Activated CD4-positive, alpha-beta T cell treated with anti-CD3 and anti-CD28 coated beads, Interleukin-2, amount 50 U/mL, for 1 hour (primary cell): Measurements from ENCODE around the gene CYP19A1.

Experiments
- DNase-seq: peaks from one replicate; pipeline ENCODE4 v3.0.0-alpha.2; 2020

Gene CYP19A1

DNA sequence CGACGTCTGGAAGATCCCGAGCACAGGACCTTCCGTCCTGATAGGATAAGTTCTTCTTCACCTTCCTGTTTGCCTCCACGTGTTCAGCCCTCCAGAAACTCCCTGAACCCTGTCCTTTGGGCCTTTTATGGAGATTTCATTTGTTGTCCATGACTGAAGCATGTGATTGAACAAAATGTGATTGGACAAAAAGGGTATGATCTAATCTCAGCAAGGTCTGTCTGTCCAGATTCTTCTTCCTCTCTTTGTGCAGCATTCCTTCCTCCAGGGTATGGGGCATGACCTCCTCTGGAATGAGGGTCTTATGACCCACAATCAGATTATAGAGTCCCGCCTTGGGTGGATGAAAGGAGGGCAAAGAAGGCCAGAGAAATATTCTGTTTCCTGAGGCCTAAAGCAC lies at the start of gene CYP19A1:
Gene CYP19A1, minus strand, starts transcription at position 101 of the 400 bp plus-strand sequence. CDS start 95,684 bp downstream, outside the sequence.
- no peak for DNase-seq

DNA sequence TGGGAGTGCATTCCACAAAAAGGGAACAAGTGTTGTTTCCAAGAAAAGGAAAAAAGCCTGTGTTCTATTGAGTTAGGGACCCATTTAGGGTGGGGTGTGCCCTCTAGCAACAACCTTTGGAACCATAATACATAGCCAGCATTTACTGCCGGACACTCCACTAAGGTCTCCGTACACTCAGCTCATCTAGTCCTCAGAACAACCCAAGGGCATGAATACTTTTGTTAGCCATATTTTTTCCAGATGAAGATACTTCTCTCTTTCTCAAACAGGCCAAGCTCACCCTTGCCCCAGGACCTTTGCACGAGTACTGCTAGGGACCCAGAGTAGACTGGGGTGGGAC lies 49.3 kb upstream of the CYP19A1 start:
- no peak for DNase-seq

DNA sequence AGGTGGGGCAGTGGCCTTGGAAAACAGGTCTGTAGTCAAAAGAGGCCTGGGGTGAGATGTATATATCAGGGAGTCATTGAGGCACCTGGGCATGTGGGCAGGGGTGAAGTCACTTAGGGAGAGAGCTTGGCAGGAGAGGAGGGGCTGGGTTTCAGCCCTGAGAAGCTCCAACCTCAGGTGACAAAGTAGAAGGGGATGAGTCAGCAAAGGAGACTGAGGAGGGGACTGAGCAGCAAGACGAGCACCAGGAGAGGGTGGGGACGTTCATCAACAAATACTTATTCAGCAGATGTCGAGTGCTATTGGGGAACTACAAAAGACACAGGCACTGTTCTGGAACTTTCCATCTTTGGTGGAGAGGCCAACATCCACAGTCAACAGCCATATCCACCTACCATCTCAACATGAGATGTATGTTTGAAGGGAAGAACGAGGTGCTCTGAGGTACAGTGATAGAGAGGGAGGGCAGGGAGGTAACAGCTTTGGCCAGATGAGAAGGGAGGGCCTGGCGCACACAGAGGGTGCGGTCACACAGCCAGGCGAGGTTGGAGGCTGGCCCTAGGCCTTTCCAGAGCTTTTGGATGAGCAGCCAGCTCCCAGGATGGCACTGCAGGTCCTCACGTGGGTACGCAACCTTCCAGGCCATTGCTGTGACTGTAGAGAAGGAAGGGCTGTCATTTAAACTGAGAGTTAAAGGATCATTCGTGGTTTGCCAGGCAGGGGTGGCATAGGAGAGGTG lies 48.7 kb upstream of the CYP19A1 start:
- DNase-seq, result no peak

DNA sequence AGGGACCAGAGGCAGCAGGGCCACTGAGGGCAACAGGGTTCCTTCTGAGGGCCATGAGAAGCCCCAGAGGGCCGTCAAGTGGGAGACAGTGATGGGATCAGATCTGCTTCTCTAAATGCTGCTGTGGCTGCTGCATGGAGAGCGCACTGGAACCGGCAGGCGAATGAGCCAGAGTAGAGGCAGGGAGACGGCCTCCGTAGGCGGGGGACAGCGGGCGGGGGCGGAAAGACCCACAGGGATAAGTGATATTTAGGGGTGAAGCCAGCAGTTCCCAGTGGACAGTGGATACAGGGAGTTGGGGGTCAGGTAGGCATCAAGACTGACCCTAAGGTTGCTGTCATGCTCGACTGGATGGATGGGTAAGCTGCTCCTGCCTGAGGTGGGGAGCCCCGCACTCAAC lies 48.1 kb upstream of the CYP19A1 start:
- no peak for DNase-seq

DNA sequence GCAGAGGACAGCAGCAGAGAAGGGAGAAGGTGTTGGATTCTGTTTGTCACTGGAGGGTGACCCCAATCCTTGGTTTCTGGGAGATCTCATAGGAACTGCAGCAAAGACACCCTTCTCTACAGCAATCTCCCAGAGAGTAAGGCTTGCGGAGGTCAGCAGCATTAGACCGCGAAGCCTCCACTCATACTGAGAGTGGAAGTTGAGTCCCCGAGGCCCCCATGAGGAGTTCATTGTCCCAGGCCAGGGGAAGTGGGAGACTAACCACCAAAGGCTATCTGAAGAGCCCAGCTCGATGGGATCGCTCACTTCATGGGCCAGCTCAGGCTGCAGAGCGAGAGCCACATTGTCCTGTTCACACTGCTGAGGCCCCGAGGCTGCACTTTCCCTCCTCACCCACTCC lies 47.6 kb upstream of the CYP19A1 start:
- DNase-seq, result no peak

DNA sequence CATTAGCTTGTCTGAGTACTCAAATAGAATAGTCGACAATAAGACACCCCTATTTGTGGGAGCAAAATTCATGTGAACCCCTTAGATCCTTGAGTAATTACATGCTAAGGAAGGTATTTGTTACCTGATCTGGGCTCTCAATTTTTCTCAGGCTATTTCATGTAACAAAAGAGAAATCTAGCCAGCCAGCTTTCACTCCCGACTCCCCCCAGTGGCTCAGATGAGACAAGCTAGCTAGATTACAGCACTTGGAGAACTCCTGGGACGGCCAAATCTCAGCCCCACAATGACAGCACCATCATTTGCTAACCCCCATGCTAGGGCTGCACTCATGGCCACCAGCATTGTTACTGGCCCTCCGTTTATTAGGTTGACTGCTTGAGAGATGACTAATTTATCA lies 44.4 kb upstream of the CYP19A1 start:
- no peak for DNase-seq

DNA sequence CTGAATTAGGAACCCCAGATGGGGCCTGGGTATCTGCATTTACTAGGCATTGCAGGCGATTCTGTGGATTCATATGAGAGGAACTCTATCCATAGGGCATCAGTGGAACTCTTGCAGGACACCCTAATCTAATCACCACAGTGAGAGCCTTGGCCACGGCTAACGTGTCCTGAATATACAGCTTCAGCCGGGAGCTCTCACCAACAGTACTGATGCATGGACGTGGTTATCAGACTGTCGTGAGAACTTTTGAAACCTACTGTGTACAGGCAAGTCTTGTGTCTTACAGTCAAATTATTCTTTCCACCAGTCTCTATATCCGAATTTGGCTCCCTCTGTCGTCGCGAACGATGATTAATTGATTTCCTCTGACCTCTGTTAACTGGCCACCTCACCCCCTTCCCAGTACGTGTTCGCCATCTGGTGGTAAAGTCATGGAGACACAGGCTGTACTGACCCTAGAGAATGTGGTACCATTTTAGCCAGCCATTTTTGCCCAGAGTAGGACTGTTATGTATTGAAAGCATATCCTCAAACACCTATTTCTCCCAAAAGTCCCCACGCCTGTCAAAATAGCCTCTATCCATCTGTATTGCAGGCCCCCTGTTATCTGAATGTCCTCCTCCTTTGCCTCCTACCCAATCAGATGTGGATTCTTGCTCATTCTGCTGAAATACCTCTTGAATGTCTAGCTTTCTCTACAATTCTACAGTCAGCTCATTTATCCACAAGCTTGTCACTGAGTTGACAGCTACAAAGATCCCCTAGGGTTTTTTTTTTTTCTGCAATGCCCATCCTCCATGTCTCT lies 42.8 kb upstream of the CYP19A1 start:
- DNase-seq, result no peak

DNA sequence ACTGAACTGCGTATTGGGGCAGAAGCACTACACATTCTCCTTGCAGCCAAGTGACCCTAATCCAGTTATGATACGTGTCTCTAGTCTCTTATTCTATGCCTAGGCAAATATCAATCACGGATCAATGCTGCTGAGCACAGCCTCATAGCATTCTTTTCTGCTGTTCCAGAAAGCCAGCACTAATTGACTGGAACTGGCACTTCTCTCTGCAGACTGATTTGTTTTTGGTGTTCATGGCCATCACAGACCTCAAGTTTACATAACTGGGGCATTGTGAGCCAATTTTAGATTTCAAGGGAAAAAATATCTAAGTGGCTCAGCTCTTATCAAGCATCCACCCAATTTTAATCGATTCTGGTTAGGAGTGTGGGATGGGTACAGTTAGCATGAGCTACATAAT lies 41.0 kb upstream of the CYP19A1 start:
- DNase-seq, result no peak

DNA sequence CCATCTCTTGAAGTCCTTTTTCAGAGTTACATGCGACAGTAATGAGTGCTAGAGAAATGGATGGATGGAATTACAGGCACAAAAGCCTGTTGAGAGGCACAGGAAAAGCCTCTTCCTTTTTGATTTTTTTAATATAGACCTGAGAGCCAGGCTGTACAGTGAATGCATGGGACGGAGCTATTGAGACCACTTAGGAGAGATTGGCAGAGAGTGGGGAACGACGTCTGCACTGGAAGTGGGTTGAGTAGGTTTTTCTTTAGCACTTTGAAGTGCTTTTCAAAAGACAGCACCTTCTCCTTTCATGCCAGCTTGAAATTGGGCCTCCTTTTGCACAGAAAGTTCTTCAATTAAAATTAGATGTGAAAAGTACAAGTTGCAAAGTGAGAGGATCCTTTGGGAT lies 40.0 kb upstream of the CYP19A1 start:
- no peak for DNase-seq

DNA sequence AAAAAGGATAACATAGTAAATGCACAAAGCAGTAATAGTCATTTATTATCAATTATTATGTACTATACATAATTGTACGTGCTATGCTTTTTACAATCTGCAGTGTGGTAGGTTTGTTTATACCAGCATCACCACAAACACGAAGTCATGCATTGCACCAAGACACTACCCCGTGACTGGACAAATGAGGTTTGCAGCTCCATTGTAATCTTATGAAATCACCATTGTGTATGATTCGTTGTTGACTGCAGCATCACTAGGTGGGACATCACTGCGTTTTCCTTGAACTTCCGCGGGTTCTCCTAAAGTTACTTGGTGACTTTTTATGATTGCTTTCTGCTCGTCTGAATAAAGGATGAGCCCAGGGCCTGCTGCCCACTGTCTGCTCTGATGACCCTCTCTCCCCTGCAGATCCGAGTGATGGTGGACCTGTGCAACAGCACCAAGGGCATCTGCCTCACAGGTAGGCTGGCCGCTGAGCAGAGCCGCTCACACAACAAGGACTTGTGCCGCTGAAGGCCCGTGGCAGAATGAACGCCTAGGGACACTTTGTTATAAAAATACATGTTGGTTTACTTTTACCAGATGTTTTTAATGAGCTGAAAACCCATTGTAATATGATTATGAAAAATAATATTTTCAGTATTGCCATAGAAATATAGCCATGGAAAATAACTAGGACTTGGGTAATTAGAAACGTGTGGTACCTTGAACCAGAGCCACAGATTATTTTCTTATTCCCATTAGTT lies 38.8 kb upstream of the CYP19A1 start:
- no peak for DNase-seq

DNA sequence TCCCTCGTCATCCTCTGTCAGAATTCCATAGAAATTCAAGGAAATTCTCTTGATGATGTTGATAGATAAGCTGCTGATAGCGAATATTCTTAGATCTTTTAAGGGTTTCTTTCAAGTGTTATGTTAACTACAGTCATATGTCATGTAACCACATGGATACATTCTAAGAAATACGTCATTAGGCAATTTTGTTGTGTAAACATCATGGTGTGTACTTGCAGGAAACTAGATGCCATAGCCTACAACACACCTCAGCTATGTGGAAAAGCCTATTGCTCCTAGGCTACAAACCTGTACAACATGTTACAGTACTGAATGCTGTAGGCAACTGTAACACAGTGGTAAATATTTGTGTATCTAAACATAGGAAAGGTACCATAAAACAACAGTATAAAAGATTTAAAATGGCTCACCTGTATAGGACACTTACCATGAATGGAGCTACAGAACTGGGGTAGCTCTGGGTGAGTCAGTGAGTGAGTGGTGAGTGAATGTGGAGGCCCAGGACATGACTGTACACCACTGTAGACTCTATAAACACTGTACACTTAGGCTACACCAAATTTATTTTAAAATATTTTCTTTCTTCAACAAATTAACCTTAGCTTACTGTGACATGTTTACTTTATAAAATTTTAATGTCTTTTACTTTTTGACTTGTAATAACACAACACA lies 37.7 kb upstream of the CYP19A1 start:
- no peak for DNase-seq

DNA sequence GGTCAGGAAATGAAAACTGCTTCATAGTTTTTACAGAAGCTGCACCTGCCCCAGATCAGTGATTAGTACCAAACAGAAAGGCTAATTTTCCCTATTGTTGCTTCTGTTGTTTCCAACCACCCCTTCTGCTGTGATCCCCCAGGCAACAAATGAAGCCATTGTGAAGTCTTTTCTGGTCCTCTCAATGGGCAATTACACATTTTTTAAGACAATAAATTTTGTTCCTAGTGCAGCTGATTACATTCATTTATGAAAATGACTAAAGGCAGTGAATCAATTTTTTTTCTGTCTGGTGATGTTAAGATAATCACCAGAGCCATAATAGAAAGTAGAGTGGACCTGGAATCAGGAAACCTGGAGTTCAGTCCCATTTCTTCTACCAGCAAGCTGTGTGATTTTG lies 35.7 kb upstream of the CYP19A1 start:
- no peak for DNase-seq

DNA sequence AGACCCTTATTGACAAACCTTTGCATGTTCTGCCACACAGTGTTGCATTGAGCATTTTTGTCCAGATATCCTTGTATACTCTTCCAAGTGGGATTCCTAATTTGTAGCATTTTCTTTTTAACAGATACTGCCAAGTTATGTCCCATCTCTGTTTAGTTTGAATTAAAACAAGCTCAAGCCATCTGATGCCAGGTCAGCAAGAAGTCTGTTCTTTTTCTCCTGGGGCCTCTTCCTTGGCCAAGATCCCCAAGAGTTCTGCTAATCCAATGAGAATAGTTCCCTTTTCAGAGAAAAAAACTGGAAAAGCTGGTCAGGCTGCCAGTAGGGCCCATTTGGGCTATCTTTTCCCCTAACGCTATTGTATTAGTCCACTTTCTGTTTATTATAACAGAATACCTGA lies 32.9 kb upstream of the CYP19A1 start:
- DNase-seq, result no peak

DNA sequence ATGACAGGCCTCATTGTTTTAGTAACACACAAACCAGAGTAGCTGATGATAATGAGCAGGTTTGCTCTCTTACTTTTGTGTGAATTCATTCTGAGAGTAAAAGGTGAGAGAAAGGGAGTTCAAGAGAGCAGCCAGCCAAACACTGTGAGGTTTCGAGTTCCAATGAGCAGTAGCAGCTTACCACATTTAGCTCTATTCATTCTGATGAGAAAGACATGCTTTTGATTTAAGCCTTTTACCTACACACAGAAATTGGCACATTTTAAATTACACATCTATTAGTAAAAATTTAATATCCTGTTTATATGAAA lies 31.0 kb upstream of the CYP19A1 start:
- DNase-seq, result no peak

DNA sequence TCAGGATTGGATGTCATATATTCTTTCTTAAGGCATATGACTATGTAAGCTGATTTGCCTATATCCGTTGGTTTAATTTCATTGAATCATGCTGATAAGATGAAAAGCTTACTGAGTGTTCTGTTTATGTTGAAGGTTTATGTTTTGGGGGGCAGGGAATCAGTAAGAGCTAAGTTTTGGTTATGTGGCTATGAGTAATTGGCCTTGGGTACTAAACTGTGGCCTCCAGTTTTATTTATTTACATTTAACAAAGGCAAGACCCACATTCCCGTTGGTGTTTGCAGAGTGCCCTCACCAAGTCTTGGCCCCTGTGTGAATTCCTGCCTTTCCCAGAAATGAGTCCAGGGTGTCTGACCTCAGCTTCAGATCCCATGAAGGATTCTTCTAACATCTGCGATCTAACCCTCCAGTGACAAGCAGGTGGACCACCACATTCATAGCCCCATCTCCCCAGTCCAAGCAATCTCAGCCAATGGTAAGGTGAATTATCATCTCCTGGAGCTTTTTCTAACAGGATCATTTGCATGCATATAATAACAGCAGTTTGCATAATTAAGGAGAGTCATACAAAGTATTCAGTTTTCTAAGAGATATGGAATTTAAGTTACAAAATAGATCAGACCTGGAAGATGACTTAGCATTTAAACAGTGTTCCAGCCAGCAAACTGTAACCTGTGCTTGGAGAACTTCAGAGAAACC lies 30.5 kb upstream of the CYP19A1 start:
- DNase-seq, result no peak

DNA sequence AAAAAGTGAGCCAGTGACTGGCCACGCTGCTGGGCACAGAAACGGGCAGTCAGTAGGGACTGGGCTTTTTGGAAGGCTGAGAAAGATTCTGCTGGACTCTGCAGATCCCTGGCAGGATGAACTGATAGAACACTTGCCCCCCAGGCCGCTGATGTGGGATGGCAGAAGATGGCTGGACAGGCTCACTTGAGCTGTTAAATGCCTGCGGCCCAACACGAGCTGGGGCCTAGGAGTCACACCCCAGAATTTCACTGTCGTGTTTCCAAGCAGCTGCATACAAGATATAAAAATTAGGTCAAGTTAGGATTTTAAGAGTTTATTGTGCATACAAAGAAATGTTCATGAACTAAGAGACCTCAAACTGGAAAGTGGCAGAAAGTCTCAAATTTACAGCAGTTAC lies 29.9 kb upstream of the CYP19A1 start:
- no peak for DNase-seq

DNA sequence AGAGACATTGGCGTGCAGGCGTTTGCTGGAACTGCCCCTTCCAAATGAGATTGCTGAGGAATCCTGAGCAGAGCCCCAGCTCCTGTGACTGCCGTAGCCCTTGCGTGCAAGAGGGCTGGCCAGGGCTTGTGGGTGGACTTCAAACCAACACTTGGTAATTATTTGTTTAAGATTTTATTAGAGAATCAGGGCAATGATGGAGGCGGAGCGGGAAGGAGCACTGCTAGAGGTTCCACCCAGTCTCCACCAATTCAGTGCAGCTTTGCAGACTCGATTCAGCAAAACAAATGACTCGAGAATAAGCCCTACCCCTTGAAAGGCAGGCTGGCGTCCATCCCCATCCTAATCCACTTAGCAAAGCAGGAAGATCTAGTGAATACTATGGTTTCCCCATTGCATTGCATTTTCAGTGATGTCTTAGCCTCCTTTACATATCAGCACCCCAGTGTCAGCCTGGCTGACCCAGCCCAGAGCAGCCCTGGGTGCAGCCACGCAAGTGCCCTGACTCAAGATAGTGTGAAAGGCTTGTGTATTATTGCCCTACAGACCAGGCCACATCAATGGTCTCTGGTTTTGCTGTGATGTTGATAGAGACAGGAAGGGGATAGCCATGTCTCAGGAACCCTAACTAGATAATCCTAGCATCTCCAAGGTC lies 29.1 kb upstream of the CYP19A1 start:
- DNase-seq, result no peak

DNA sequence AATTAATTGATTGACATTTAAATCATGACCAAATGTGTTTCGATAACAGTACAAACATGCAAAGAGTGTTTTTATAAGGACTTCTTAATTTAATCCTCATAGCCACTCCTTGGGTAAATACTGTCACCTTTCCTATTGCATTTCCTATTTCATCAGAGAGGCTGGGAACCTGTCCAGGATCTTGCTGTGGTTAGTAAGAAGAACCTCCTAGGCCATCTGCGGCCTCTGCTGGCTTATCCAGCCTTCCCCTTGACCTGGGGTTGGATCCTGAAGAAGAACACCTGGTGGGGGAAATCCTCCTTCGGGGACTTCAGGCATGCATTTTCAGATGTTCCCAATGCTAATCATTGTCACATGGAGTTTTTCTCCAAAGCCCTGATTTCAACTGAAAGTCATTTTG lies 28.5 kb upstream of the CYP19A1 start:
- no peak for DNase-seq

DNA sequence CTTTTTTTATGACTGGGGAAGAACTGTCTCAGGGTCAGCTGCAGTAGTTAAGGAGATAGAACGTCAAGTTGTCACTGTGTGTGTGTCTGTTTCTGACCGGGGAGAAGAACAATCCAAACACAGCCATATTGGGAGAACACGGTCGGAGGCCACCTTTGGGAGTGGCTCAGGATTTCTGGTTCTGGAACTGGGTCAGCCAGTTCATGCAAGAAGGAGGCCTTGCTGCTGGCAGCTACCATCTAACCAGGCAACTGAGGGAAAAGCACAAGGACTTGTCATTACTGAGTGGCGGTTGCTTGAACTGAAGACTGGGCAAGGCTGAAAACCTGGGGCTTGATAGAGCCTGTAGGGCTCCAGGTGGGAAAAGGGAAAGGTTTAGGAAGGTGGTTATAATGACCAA lies 27.7 kb upstream of the CYP19A1 start:
- no peak for DNase-seq

DNA sequence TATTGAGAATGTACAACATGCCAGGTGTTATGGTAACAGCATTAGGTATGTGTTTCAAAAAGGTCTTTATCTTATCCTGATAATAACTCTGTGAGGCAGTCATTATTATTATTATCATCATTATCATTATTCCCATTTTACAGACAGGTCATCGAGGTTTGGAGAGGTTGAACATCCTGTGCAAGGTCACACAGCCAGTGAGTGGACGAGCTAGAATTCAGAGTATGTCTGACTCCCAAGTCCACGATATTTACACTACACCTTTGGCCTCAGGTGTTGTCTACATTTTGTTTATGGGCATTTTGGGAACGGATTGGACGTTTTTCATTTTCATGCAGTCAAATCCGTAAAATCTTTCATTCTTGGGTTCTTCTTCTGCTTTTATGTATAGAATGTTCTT lies 27.0 kb upstream of the CYP19A1 start:
- DNase-seq, result no peak

DNA sequence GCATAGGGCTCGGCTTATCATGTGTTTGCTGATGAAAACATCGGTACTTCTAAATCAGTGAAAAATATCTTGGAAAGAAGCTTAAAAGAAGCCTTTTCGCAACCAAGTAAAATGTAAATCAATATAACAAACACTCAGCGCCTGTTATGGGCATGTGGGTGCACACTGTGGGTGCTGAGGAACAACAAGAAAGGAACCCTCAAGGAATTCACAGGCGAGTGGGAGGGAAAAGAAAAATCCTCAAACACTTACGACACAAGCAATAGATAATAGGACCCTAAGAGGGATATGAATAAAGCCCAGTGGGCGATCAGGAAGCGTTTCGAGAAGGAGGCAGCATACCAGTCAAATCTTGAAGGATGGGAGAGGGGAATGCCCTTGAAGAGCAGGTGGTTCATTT lies 25.0 kb upstream of the CYP19A1 start:
- no peak for DNase-seq

DNA sequence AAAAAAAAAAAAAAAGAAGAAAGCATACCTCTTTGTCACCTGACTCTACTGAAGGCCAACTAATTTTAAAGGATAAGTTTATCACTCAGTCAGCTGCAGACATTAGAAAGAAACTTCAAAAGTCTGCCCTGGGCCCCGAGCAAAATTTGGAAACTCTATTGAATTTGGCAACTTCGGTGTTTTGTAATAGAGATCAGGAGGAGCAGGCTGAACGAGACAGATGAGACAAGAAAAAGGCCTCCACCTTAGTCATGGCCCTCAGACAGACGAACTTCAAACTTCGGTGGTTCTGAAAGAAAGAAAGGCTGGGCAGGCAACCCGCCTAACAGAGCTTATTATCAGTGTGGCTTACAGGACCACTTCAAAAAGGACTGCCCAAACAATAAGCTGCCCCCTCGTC lies 21.6 kb upstream of the CYP19A1 start:
- DNase-seq, result no peak
